Endothelial cell of umbilical vein (primary cell): ENCODE measurements around the gene NDUFA13. TPM values are rescaled to one million over a fixed set of nuclear protein-coding genes. Genes with fewer than 3 reads are reported as not detected.

Experiments
- BruUV-seq: library from RNA; stranded (reverse); fragments of 400-500 nt; replicated peaks from 2 replicates; lab custom pipeline; 2021; lab: Mats Ljungman, UMichigan
- CTCF ChIA-PET: fragments of 300-600, 350-600 bp; sonication (Branson Sonifier 250); formaldehyde crosslinking; loops from one replicate; lab custom pipeline; 2021; ENCODE audit warnings: antibody characterized with exemption, inconsistent platforms; lab: Charles Lee
- POLR2A ChIA-PET: fragments of 300-600, 350-600 bp; sonication (Branson Sonifier 250); formaldehyde crosslinking; loops from one replicate; lab custom pipeline; 2021; ENCODE audit warnings: antibody characterized with exemption, inconsistent platforms; lab: Charles Lee
- DNase-seq: peaks from one replicate; pipeline ENCODE4 v3.0.0-alpha.2; 2011; ENCODE audit warnings: low read depth, low spot score
- FAIRE-seq: peaks from 2 replicates; lab custom pipeline; 2011; peaks lifted over from hg19 to GRCh38; lab: Jason Lieb, UNC
- H2AFZ ChIP-seq: 2 replicates; pipeline ENCODE4 v1.6.0; 2012; ENCODE audit warnings: low read depth, low read length, control low read depth, inconsistent platforms
- H3K27ac ChIP-seq: 2 replicates; pipeline ENCODE4 v1.5.1; 2011; ENCODE audit warnings: low read depth, mild to moderate bottlenecking, control low read depth, low read length, moderate library complexity; ENCODE audit not compliant: insufficient read depth
- H3K27me3 ChIP-seq, 2 experiments: 2 replicates each; pipeline versions ENCODE4 v1.6.0 to v1.6.1; 2011; ENCODE audit warnings: low read length in 2 of 2, mixed read lengths in 1 of 2; ENCODE audit not compliant: control insufficient read depth in 2 of 2, insufficient read depth in 2 of 2
- H3K36me3 ChIP-seq, 2 experiments: 2 replicates in 1 of 2; 3 replicates in 1 of 2; pipeline ENCODE4 v1.5.1; 2011; ENCODE audit warnings: low read length in 2 of 2, mild to moderate bottlenecking in 1 of 2, moderate library complexity in 1 of 2; ENCODE audit not compliant: control insufficient read depth in 2 of 2, insufficient read depth in 2 of 2; ENCODE audit errors: extremely low read depth in 1 of 2
- H3K4me1 ChIP-seq: 3 replicates; pipeline ENCODE4 v1.5.1; 2011; ENCODE audit warnings: mild to moderate bottlenecking, low read length; ENCODE audit not compliant: control insufficient read depth, insufficient read depth; ENCODE audit errors: extremely low read depth
- H3K4me2 ChIP-seq: 2 replicates; pipeline ENCODE4 v1.6.1; 2011; ENCODE audit warnings: low read length, control low read depth, mixed read lengths; ENCODE audit not compliant: insufficient read depth
- H3K4me3 ChIP-seq, 3 experiments: fragments of 200-600 bp in 1 of 3; sonication (generic), shearing (Covaris generic) in 1 of 3; replicated peaks in 1 of 3; 2 replicates each; pipeline ENCODE4 v1.5.1; 2011 to 2016; ENCODE audit warnings: control low read depth in 3 of 3, low read length in 3 of 3, mild to moderate bottlenecking in 2 of 3, inconsistent platforms in 1 of 3, low read depth in 1 of 3, moderate library complexity in 1 of 3; ENCODE audit not compliant: insufficient read depth in 1 of 3
- H3K79me2 ChIP-seq: 2 replicates; pipeline ENCODE4 v1.6.0; 2012; ENCODE audit warnings: low read length, inconsistent platforms; ENCODE audit not compliant: control insufficient read depth, insufficient read depth
- H3K9ac ChIP-seq: replicated peaks from 2 replicates; pipeline ENCODE3; 2011; ENCODE audit warnings: low read length, control low read depth; ENCODE audit not compliant: insufficient read depth; ENCODE audit errors: extremely low read depth
- H3K9me1 ChIP-seq: replicated peaks from 3 replicates; pipeline ENCODE4 v1.6.0; 2011; ENCODE audit warnings: mild to moderate bottlenecking, low read length; ENCODE audit not compliant: control insufficient read depth, insufficient read depth; ENCODE audit errors: extremely low read depth
- H3K9me3 ChIP-seq: replicated peaks from 2 replicates; pipeline ENCODE4 v1.5.1; 2012; ENCODE audit warnings: low read length, inconsistent platforms; ENCODE audit not compliant: control insufficient read depth, insufficient read depth
- H4K20me1 ChIP-seq: replicated peaks from 2 replicates; pipeline ENCODE3; 2011; ENCODE audit warnings: mild to moderate bottlenecking, low read length; ENCODE audit not compliant: control insufficient read depth, insufficient read depth; ENCODE audit errors: extremely low read depth
- EZH2 ChIP-seq: IDR thresholded peaks from 2 replicates; pipeline ENCODE4 v1.6.1; 2012; ENCODE audit warnings: borderline replicate concordance, low read depth, mild to moderate bottlenecking, moderate library complexity, low read length, inconsistent platforms; ENCODE audit not compliant: severe bottlenecking
- FOS ChIP-seq: IDR thresholded peaks from 2 replicates; pipeline ENCODE4 v1.6.1; 2011; ENCODE audit warnings: mild to moderate bottlenecking, low read length, moderate library complexity, borderline replicate concordance; ENCODE audit not compliant: insufficient read depth
- GATA2 ChIP-seq: IDR thresholded peaks from 2 replicates; pipeline ENCODE4 v1.7.0; 2011; ENCODE audit warnings: low read depth, mild to moderate bottlenecking, moderate library complexity, mixed read lengths, low read length; ENCODE audit not compliant: insufficient read length, insufficient read depth
- JUN ChIP-seq: IDR thresholded peaks from 2 replicates; pipeline ENCODE4 v1.6.1; 2011; ENCODE audit warnings: borderline replicate concordance, low read depth; ENCODE audit not compliant: insufficient read length, insufficient read depth
- MYC ChIP-seq: IDR thresholded peaks from one replicate; pipeline ENCODE4 v1.6.1; 2011; ENCODE audit warnings: mild to moderate bottlenecking, low read depth, low read length
- POLR2A ChIP-seq: IDR thresholded peaks from 2 replicates; pipeline ENCODE4 v1.6.1; 2012; ENCODE audit warnings: low read depth, mild to moderate bottlenecking, control low read depth, low read length
- POLR2AphosphoS5 ChIP-seq: IDR thresholded peaks from 2 replicates; pipeline ENCODE4 v1.6.1; 2012; ENCODE audit warnings: low read depth, mild to moderate bottlenecking, control low read depth, low read length, moderate library complexity; ENCODE audit not compliant: insufficient read depth
- dilution Hi-C: fragments of 300-500 bp; cut with MboI; formaldehyde crosslinking; loops from one replicate; pipeline ENCODE4 v1.15.0; 2019; ENCODE audit warnings: low sequenced_read_pairs; ENCODE audit not compliant: extremely low pct_ligation_motif_present
- intact Hi-C: fragments of 100-400 bp; cut with micrococcal nuclease; formaldehyde crosslinking; loops from one replicate; pipeline ENCODE4 v1.10.0; 2022
- polyA plus RNA-seq, 4 experiments: library from polyadenylated mRNA; depleted of rRNA in 3 of 4; stranded (reverse) in 3 of 4; unstranded in 1 of 4; fragments of >200 nt; gene quantifications; 2 replicates each; pipeline versions ENCODE4 v1.2.1 to v1.2.3, GENCODE V29; 2011 to 2012; ENCODE audit warnings: missing spikeins in 1 of 4
- total RNA-seq: library from RNA; stranded (reverse); gene quantifications from 2 replicates; pipeline ENCODE4 v1.2.3, GENCODE V29; 2021
- TF ChIP-seq, protein P1 (sequence below): IDR thresholded peaks from 2 replicates; pipeline ENCODE4 v1.6.1; 2011; ENCODE audit not compliant: insufficient read depth, insufficient read length
- TF ChIP-seq, protein P2 (sequence below), 2 donors: IDR thresholded peaks; 1 replicate in 1 of 2; 2 replicates in 1 of 2; pipeline ENCODE4 v1.5.1; 2011; ENCODE audit warnings: low read length in 2 of 2, mild to moderate bottlenecking in 2 of 2, moderate library complexity in 2 of 2, control low read depth in 1 of 2, inconsistent platforms in 1 of 2, low read depth in 1 of 2; ENCODE audit not compliant: insufficient read depth in 1 of 2; ENCODE audit errors: extremely low read depth in 1 of 2

The NDUFA13 gene
- total and polyA plus RNA-seq, 2 donors (not counting 3 experiments of a cell fraction or from before 2014, with no cell fraction given) = 246 to 799 TPM

GRCh38 chr19:19488875-19489690, 26.9 kb upstream of the NDUFA13 start:
- peaks cover 2 to 15% of the 10 kb centered on the region in 2 experiments for H3K36me3 ChIP-seq
- no peaks in the 10 kb centered on the region for H3K9me1 ChIP-seq
- no peaks in the 10 kb centered on the region for H3K27me3 ChIP-seq
- DNase-seq (peak; percentile 86), FAIRE-seq (peak; percentile 98)
- H3K4me1 ChIP-seq = peaks cover 29% of the 10 kb centered on the region
- no peaks in the 10 kb centered on the region for H4K20me1 ChIP-seq
- H2AFZ ChIP-seq = no peak overlapping the region
- H3K4me2 ChIP-seq = peak overlapping the region; percentile 26
- H3K9me3 ChIP-seq = no peaks in the 10 kb centered on the region
- dilution Hi-C loops = no loop called here
- CTCF ChIA-PET = interaction anchor here (1.2 to 5.1 kb wide), 14 partner anchors 9 to 168 kb away, joined by 3 to 127 read pairs (median 8); partner anchors contain the start of genes GATAD2A and MAU2
- H3K27ac ChIP-seq = peak overlapping the region; percentile 76
- TSS peak; percentile 97 for BruUV-seq
- POLR2A ChIA-PET = interaction anchor here (1.6 kb wide), 1 partner anchor 84 kb away, joined by 5 read pairs; the partner anchor contains the start of gene GATAD2A
- peaks cover 66% of the 10 kb centered on the region for H3K79me2 ChIP-seq
- H3K4me3 ChIP-seq = no peak overlapping the region
- intact Hi-C loops = loop anchor here (1.0 to 10.0 kb wide), 3 partner anchors 84 to 294 kb away; partner anchors contain the start of genes BORCS8, GATAD2A and RFXANK
- TF ChIP-seq, protein P1, sequence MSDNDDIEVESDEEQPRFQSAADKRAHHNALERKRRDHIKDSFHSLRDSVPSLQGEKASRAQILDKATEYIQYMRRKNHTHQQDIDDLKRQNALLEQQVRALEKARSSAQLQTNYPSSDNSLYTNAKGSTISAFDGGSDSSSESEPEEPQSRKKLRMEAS = peak; percentile 83
- peak; percentile 58 for TF ChIP-seq POLR2AphosphoS5
- TF ChIP-seq MYC = no peak
- TF ChIP-seq JUN = peak; percentile 85
- peak overlapping the region; percentile 65 for H3K9ac ChIP-seq

- no peak for FAIRE-seq
- Histone ChIP-seq H3K4me2 (no peak overlapping the region), H3K27me3 (no peaks in the 10 kb centered on the region), H3K4me3 (no peak overlapping the region), H3K9ac (peak overlapping the region; percentile 19), H3K79me2 (peaks cover 66% of the 10 kb centered on the region), H2AFZ (no peak overlapping the region), H3K36me3 (peaks cover 2 to 21% of the 10 kb centered on the region in 2 experiments), H4K20me1 (no peaks in the 10 kb centered on the region), H3K9me1 (no peaks in the 10 kb centered on the region), H3K4me1 (peaks cover 29% of the 10 kb centered on the region), H3K9me3 (no peaks in the 10 kb centered on the region), H3K27ac (peak overlapping the region; percentile 76)
- TSS peak; percentile 62 for BruUV-seq
- dilution Hi-C loops = no loop called here
- intact Hi-C loops = loop anchor here (1.0 to 10.0 kb wide), 8 partner anchors 30 to 344 kb away; partner anchors contain the start of genes BORCS8, GATAD2A, MAU2 and RFXANK
- POLR2A ChIA-PET = interaction anchor here (1.6 kb wide), 1 partner anchor 85 kb away, joined by 5 read pairs; the partner anchor contains the start of gene GATAD2A
- TF ChIP-seq, protein P2, sequence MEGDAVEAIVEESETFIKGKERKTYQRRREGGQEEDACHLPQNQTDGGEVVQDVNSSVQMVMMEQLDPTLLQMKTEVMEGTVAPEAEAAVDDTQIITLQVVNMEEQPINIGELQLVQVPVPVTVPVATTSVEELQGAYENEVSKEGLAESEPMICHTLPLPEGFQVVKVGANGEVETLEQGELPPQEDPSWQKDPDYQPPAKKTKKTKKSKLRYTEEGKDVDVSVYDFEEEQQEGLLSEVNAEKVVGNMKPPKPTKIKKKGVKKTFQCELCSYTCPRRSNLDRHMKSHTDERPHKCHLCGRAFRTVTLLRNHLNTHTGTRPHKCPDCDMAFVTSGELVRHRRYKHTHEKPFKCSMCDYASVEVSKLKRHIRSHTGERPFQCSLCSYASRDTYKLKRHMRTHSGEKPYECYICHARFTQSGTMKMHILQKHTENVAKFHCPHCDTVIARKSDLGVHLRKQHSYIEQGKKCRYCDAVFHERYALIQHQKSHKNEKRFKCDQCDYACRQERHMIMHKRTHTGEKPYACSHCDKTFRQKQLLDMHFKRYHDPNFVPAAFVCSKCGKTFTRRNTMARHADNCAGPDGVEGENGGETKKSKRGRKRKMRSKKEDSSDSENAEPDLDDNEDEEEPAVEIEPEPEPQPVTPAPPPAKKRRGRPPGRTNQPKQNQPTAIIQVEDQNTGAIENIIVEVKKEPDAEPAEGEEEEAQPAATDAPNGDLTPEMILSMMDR (IDR thresholded peaks at IDR 0.05; ENCODE audit: extremely low read depth in 1 of 2, insufficient read depth in 1 of 2, low read depth in 1 of 2, low read length in 2 of 2) = no peak
- TF ChIP-seq EZH2 = no peak
- TF ChIP-seq GATA2 = no peak
- no peak for TF ChIP-seq POLR2AphosphoS5
- no peak for TF ChIP-seq FOS
- TF ChIP-seq, protein P1 = no peak
- no peak for TF ChIP-seq JUN
- no peak for TF ChIP-seq POLR2A
- TF ChIP-seq MYC = no peak
- peak; percentile 7 for DNase-seq
- CTCF ChIA-PET = interaction anchor here (0.8 to 5.1 kb wide), 25 partner anchors 9 to 344 kb away, joined by 3 to 127 read pairs (median 4); partner anchors contain the start of genes GATAD2A, MAU2, NDUFA13 and TSSK6
Observed at GRCh38 chr19:19489804-19490204, 26.2 kb upstream of the NDUFA13 start.
